Peyer's patch (tissue), 4 donors: ENCODE data around the gene TTYH1.

ENCODE experiments used
- POLR2A ChIP-seq, 2 donors: fragments of 450-650 bp; IDR thresholded peaks; one replicate each; pipeline ENCODE4 v1.5.1; 2017; ENCODE audit warnings: antibody characterized with exemption in 2 of 2, mild to moderate bottlenecking in 2 of 2, moderate library complexity in 2 of 2
- TF ChIP-seq, protein P1 (sequence below), 6 experiments: fragments of 450-650 bp in 4 of 6; fragments of 200-600 bp in 2 of 6; sonication (generic) in 1 of 6; IDR thresholded peaks; one replicate each; pipeline ENCODE4 v1.5.1; 2017 to 2019; ENCODE audit warnings: antibody characterized with exemption in 6 of 6, mild to moderate bottlenecking in 3 of 6, moderate library complexity in 1 of 6

DNA sequence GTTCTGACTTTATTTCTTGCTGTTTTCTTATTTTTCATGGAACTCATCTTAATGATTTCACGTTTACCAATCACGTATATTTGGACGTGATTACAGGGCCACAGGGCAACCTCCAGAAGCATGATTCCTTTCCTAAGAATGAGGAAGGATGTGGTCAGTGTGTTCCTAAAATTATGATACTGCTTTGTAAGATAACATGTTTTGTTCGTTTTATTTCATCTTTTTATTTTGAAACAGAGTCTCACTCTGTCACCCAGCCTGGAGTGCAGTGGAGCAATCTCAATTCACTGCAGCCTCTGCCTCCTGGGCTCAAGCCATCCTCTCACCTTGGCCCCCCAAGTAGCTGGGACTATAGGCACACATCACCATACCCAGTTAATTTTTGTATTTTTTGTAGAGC lies 25.7 kb upstream of the TTYH1 start:
- TF ChIP-seq POLR2A (IDR thresholded peaks at IDR 0.05) = no peak
- TF ChIP-seq, protein P1, sequence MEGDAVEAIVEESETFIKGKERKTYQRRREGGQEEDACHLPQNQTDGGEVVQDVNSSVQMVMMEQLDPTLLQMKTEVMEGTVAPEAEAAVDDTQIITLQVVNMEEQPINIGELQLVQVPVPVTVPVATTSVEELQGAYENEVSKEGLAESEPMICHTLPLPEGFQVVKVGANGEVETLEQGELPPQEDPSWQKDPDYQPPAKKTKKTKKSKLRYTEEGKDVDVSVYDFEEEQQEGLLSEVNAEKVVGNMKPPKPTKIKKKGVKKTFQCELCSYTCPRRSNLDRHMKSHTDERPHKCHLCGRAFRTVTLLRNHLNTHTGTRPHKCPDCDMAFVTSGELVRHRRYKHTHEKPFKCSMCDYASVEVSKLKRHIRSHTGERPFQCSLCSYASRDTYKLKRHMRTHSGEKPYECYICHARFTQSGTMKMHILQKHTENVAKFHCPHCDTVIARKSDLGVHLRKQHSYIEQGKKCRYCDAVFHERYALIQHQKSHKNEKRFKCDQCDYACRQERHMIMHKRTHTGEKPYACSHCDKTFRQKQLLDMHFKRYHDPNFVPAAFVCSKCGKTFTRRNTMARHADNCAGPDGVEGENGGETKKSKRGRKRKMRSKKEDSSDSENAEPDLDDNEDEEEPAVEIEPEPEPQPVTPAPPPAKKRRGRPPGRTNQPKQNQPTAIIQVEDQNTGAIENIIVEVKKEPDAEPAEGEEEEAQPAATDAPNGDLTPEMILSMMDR (IDR thresholded peaks at IDR 0.05) = no peak
